Hindlimb muscle (tissue), 1 donor: ENCODE results near the gene SETD7. TPM values are rescaled to one million over a fixed set of nuclear protein-coding genes. Genes with fewer than 3 reads are reported as not detected.

ENCODE experiments used
- DNase-seq: peaks from one replicate; pipeline ENCODE4 v3.0.0-alpha.2; 2013
- polyA plus RNA-seq: library from polyadenylated mRNA; unstranded; fragments of 120-200 nt; gene quantifications from one replicate; pipeline ENCODE4 v1.2.1, GENCODE V29; 2013; ENCODE audit not compliant: insufficient read length

SETD7 gene
- polyA plus RNA-seq, 1 donor, result 107 TPM

DNA sequence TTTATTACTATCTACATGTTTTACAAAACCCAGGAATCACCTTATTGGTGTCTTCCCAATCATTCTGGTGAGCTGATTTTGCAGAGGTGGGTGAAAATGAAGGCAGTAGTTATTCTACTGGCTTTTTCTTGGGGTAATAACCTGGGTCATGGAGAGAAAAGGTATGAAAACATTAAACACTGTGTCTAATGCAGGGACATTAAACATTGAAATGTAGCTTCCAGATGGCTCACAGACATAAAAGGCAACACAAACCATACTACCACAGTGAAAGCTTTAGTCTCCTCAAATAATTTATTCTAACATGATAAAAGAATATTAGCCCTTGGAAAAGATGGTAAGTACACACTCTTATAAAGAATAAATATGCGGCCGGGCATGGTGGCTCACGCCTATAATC lies 8.0 kb downstream of the SETD7 start:
- DNase-seq, result no peak

DNA sequence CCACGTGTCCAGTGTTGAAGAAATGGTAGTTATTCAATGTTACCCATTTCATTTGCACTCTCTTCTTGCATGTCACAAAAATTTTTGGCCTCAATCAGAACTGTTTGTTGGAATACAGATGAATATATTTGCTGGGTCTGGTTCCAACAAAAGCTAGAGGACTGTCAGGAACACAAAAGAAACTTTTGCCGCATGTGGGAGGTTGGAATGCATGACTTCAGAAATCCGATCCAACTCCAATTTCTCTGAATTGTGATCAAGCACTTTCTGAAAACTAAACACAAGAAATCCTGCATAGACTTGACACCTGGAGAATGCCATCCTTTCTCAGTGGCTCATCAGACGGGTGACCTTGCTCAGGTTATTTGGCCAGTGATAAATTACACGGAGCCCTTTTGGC lies 15.4 kb downstream of the SETD7 start:
- no peak for DNase-seq

DNA sequence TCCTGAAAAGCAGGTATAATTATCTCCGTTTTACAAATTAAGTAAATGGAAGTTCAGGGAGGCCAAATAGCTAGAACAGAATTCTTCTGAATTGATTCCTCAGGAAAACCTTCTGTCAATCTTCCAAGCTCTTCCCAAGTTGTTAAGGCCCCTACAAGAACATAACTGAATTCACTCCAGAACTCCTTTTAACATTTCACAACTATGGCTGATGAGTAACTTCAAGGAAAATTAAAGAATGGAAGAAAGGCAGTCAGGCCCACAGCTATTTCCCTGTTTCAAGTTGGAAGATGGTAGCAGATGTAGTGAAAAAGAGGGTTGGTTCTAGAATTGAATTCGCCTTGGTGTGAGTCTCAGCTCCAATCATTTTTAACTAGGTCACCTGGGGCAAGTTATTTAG lies 15.9 kb downstream of the SETD7 start:
- no peak for DNase-seq

DNA sequence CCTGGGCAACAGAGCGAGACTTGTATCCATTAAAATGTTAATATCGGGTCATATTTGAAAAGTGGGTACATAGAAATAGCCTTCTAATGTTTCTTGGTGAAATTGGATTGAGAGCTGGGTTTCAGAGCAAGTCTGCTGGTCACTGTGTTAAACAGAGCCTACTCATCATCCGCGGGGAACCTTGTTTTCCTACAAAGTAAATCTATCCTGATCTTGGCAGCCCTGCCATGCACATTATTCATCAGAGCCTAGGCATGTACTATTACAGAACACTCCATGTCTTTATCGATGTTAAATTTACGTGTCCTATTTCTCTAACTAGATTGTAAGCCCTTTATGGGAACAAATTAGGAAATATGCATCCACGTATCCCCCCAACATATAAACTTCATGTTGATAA lies 18.7 kb downstream of the SETD7 start:
- DNase-seq, result no peak

DNA sequence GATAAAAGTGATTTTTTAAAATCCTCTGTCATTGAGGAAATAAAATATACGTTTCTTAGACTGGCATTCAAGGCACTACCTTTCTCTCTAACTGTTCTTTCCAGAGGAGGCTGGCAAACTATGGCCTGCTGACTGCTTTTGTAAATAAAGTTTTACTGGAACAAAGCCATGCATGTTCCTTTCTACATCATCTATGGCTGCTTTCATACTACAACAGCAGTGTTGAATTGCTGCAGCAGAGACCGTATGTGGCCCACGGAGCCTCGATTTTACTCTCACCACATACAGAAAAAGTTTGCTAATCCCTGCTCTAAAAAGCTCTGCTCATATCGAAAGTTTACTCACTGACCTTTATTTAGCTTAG lies 20.2 kb downstream of the SETD7 start:
- no peak for DNase-seq

DNA sequence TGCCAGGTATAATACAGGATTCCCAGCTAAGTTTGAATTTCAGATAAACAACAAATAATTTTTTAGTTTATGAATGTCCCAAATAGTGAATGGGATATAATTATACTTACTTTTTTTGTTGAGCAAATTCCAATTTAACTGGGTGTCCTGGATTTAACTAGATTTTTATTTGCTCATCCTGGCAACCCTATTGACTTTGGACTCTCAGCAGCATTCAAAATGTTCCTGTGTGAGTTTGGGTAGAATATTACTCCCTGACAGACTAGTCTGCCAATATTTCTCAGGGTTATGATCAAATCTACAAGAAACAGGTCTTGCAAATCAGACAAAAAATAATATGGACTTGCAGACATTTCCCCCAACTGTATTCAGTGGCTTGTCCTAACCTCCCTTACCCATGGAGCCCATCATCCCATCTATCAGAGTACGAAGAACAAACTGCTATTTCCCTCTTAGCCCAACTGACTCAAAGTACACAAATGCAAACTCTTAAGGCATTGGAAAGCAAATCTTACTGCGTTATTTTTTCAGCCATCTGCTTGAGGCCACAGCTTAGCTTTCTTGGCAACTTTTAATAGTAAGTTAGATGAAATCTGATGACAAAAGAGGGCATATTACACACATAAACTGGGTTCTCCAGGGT lies 20.7 kb downstream of the SETD7 start:
- DNase-seq, result no peak

DNA sequence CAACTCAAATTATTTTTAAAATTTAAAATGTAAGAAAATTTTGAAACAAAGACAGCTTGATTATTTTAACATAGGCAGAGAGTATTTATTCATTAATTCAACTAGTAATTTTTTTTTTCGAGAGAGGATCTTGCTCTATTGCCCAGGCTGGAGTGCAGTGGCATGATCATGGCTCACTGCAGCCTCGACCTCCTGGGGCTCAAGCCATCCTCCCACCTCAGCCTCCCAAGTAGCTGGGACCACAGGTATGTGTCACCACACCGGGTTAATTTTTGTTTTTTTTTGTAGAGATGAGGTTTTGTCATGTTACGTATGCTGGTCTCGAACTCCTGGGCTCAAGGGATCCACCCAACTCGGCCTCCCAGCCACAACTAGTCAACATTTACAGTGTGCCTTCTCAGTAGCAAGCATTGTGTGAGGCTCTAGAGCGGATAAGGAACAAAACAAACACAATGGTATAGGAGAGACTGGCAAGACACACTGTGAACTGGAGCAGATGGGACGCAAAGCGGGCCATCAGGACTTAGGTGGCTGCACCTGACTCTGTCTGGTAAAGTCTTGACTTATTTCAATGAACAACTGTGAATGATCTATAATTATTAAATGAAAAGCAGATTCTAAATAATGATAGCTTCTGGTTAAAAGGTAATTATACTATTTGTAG lies 21.6 kb downstream of the SETD7 start:
- DNase-seq, result no peak

DNA sequence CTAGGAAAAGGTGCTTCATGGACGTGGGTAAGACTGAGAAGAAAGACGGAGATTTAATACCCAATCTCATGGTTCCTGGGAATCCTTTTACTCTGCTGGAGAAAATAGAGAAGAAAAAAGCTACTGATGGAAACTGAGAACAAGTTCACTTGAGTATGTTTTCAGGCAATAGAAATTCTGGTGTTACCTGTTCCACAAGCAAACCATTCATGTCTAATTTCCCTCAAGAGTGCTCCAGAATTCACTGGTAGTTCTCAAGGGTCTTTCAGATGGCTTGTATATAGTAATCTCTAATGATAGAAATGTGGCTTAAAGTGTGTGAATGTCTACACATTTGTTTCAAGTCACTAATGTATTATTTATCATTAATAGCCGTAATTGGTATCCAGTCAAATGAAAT lies 22.5 kb downstream of the SETD7 start:
- no peak for DNase-seq

DNA sequence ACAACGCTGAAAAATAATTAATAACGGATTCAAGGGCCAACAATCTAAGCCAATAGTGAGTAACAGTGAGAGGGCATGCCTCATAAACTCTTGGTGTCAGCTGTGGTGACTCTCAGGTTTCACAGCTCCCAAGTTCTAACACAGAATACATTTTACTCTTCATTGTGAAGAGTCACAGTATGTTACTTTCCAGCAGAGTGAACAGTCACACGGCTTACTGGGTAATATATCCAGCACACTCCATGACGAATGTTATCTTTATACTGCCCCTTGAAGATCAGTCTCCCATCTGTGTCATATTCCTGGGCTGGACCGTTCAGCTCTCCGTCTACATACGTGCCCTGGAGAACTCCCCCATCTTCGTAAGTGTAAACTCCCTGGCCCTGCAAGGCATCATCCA lies 23.1 kb downstream of the SETD7 start:
- DNase-seq, result no peak

DNA sequence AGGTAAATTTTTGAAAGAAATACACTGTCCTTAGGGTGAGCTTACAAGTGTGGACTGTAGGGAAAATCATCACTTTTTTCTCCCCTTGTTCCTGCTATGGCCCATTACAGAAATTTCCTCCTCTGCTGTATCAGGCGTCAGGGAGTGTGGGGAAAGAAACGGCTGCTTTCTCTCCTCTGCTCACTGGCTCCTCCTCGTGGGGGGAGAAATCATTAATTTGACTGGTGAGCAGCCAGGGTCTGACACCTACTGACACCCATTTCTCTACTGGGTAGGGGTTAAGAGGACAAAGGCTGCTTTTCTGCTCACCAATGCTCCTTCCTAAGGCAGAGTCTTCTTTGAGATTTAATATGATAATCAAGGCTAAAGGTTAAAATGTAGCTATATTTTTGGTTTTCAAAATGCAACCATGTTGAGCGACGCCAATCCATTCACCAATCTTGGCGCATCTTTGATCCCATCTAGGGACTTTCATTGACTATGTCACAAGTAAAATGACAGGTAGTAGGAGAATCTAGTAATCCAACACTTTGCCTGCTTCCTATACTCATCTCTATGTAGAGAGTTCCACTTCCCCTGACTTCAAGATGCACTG lies 25.1 kb downstream of the SETD7 start:
- DNase-seq, result no peak

DNA sequence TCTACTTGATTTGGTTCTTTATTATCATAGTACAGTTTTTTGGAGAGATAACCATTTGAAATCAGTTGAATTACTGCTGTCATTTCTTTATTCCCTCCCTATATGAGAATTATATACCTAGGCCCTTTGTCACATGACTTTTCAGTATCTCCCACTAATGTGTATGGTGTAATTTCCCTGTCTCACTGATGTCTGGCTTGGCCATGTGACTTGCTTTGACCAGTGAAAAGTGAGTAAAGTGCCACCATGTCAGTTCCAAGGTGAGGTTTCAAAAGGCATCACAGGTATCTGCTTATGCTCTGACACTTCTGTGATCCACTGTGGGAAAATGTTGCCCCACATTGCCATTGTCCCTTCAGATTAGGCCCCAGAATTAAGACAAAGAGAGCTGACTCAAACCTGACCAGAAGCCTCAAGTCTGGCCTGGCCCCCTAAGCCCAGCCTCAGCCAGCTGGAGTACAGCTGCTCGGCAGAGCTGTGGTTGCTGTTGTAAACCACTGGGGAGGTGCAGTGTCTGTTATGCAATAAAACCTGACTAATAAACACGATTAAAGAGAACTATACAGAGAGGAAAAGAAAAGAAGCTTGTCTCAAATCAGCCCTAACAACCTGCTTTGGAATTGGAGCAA lies 27.5 kb downstream of the SETD7 start:
- DNase-seq, result peak; percentile 62

DNA sequence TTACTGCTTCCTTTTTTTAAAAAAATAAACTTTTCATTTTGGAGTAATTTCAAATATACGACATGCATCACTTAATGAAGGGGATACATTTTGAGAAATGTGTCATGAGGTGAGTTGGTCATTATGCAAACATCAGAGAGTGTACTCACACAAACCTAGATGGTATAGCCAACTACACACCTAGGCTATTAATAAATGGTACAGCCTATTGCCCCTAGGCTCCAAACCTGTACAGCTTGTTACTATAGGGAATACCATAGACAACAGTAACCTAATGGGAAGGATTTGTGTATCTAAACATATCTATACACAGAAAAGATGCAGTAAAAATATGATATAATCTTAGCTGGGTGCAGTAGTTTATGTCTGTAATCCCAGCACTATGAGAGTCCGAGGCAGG lies 29.1 kb downstream of the SETD7 start:
- no peak for DNase-seq

DNA sequence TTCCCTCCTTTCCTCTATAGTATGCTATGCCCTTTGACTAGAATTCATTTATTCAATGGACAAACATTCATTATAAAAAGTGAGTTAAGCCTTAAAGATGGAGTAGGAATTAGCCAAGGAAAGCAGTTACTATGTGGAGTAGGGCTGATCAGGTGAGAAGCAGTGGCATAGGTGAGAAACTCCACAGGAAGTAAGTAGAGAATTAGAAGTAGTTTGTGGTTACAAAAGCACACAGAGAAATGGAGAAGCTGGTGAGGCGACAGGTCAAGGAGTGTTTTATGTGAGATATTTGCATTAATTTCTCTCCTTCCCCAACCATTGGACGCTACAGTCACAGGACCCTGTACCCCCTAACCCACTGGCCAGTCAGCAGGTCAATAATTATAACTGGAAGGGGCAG lies 30.6 kb downstream of the SETD7 start:
- DNase-seq, result no peak

DNA sequence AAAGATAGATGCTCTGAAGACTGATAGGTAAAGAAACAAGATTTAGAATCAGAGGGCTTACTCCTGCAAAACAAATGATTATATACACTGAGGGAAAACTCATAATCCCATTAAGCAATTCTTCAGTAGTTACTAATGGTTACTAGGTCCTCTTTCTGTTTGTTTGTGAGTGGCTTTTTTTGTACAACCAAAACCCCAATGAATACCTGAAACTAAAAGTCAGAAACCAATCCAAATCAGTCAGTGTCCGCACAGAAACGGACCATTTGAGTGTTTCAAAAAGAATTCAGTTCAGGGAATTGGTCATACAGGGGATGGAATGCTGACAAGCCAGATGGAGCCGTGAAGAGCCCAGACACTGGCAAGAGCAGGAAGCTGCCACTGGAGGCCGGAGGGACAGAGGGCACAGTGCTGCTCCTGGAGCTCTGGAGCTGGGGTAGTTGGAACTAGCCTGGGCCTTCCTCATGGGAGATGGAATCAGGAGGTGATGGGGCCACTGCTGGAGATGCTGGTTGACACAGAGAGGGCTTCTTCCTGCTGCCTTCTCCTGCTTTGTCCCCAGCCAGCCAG lies 31.9 kb downstream of the SETD7 start:
- DNase-seq, result no peak

DNA sequence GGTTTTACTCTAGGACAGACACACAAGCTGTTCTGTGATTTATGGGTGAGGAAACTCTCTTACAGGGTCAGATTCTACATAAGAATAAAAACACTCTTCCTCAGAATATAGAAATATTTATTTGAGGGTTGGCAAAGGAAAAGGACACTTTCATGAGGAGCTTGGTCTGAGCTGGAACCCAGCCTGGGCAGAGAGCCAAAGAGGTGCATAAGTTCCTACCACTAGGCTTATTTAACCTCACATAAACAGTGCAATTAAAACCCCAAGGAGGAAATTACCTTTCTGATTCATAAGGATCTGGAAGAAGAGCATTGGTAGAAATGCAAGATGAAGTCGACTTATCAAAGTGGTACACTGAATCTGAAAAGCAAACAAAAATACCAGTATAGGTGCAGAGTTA lies 32.9 kb downstream of the SETD7 start:
- DNase-seq, result no peak

DNA sequence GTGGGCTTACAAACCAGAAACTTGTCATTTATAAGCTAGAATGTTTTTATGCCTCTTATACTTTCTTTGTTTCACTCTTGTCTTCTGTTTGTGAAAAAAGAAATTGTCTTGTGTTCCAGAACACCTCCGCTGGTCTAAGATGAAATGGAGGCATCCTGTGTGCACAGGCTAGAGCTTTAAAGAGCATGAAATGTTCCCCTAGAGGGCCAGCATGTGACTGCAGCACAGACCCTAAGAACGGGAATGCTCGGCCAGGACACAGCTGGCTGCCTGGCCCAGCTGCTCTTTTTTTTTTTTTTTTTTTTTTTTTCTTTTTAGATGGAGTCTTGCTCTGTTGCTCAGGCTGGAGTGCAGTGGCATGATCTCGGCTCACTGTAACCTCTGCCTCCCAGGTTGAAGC lies 33.6 kb downstream of the SETD7 start:
- peak; percentile 47 for DNase-seq

DNA sequence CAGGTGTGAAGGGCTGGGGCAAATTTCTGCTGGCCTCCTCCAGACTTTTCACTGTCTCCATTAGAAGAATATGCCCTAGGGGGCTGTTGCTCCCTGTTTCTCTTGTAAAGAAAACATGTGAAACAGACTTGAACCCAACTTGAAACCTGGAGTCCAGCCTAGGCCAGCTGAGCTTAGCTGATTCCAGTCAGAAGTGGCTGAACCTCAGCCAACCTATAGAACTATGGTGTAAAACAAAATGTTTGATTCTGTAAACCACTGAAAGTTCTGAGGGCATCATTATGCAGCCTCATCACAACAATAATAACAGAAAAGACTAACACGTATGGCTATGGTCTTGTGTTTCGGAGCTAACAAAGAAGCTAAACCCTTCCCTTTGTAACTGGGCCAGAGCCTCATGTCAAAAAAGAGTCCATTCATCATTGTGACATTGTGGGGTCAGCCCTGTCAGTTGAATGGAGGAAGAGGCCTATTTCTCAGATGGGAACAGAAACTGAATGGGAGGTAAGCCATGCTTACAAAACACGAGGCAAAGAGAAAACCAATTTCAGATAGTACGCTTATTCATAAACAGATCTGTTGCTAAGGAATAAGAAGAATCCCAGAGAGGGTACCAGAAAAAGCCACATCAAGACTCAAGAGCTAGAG lies 34.1 kb downstream of the SETD7 start:
- no peak for DNase-seq

DNA sequence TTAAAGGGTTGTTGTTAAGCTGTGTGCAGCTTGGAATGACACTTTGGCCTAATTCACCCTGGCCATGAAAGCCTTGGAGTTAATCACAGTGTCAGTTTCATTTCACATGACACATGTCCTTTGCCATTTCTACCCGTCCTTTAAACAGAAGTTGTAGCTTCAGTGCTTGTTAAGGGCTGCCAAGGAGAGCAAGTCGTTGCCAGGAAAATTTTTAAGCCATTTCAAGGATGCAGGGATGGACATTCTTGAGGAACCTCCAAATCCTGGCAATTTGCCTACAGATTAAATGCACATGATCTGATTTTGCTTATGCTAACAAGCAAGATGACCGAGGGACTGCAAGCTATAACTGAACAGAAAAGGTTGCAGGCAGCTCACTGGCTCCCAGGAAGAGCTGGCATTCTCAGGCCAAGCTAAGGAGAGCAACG lies 40.5 kb downstream of the SETD7 start:
- no peak for DNase-seq

DNA sequence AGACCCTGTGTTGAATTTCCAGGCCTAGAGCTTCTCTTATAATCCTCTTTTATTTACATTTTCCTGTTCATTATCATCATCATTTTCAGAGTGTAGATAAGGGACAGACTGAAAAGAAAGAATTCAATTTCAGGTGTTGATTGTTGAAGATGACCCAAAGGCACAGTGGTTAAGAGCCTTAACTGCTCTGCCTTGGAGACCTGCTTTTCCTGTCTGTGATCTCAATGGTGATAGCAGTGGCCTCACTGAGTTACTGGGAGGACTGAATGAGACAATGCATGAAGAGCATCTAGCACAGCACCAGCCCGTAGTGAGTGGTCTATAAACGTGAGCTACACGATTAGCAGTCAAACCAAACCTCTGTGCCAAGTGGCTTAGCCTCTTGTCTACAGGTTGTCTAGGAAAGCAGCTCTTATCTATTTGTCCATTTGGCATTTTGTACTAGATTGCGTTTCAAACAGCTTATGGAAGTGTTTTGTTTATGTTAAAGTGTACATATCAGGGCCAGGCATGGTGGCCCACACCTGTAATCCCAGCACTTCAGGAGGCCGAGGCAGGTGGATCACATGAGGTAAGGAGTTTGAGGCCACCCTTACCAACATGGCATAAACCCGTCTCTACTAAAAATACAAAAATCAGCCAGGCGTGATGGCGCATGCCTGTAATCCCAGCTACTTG lies 41.5 kb downstream of the SETD7 start:
- DNase-seq, result no peak

DNA sequence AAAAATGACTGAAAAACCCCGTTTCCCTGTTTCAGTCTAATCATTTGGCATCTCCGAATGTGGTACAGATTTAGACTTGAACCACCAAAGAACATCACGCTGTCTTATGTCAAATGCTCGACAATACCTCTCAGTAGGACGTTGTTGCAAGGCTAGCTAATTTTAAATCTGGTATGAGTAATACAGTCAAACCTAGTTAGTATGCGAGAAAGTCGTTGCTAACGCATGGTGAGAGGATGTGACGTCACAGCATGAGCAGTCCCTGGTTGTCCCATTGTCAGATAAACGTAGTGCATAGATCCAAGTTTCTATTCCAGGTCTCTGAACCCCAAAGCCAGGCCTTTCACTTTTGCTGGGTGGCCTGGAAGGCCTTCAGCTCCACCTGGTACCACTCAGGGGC lies 44.7 kb downstream of the SETD7 start:
- DNase-seq, result no peak

DNA sequence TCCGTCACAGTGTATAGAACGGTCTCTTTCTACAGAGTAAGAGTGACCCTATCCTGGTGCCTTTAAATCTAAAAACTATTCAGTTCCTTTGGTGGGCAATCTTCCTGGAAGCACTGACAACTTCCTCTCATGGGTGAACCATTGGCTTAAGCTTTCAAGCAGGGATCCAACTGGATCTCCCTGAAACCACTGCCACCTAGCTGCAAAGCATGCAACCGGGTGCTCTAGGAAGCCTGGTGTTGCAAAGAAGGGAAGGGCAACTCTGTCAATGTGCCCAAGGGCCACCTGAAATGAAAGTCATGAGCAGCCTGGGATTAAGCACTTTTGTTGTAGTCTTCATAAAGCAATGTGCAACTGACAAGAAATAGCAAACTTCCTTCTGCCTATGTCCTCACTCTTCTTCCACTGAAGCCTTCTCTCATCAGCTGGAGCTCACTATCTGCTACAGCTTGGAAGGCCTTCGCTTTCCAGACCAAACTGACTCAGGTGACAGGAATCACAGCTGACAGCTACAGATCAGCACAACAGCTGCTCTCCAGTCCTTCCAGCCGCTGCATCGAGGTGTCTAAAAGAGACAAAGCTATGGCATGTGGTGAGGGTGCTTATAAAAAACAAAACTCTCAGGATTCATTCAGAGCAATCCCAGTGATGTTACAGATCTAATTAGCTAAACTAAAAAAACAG lies 46.1 kb downstream of the SETD7 start:
- no peak for DNase-seq
